Measurements from ENCODE around the gene WDR74. TPM values are rescaled to one million over a fixed set of nuclear protein-coding genes. Genes with fewer than 3 reads are reported as not detected.

The WDR74 gene
- total and polyA plus RNA-seq, 9 of the 15 experiments (the other 6 are each of a cell fraction or from before 2014, with no cell fraction given): 32.7 to 210 (median 114) TPM

DNA sequence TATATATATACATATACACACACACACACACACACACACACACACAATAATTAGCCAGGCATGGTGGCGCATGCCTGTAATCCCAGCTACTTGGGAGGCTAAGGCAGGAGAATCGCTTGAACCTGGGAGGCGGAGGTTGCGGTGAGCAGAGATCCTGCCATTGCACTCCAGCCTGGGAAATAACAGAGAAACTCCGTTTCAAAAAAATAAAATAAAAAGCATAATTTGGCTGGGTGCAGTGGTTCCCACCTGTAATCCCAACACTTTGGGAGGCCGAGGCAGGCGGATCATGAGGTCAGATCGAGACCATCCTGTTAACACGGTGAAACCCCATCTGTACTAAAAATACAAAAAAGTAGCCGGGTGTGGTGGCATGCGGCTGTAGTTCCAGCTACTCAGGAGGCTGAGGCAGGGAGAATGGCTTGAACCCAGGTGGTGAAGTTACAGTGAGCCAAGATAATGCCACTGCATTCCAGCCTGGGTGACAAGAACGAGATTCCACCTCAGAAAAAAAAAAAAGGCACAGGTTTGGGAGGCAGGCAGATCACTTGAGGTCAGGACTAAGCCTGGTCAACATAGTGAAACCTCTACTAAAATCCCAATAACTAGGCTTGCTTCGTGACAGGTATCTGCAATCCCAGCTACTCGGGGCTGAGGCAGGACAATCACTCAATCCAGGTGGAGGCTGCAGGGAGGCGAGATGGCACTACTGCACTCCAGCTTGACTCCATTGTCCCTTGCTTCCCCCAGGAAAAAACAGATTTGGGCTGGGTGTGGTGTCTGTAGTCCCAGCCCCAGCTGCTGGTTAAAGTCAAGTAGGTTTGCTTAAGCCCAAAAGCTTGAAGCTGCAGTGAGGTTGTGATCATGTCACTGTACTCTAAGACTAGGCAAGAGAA is 11.8 kb upstream of the WDR74 start (continued):
- TF ChIP-seq, protein P1, sequence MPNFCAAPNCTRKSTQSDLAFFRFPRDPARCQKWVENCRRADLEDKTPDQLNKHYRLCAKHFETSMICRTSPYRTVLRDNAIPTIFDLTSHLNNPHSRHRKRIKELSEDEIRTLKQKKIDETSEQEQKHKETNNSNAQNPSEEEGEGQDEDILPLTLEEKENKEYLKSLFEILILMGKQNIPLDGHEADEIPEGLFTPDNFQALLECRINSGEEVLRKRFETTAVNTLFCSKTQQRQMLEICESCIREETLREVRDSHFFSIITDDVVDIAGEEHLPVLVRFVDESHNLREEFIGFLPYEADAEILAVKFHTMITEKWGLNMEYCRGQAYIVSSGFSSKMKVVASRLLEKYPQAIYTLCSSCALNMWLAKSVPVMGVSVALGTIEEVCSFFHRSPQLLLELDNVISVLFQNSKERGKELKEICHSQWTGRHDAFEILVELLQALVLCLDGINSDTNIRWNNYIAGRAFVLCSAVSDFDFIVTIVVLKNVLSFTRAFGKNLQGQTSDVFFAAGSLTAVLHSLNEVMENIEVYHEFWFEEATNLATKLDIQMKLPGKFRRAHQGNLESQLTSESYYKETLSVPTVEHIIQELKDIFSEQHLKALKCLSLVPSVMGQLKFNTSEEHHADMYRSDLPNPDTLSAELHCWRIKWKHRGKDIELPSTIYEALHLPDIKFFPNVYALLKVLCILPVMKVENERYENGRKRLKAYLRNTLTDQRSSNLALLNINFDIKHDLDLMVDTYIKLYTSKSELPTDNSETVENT (CRISPR knock-in tag; IDR thresholded peaks at IDR 0.05): no peak
- TF ChIP-seq, protein P2, sequence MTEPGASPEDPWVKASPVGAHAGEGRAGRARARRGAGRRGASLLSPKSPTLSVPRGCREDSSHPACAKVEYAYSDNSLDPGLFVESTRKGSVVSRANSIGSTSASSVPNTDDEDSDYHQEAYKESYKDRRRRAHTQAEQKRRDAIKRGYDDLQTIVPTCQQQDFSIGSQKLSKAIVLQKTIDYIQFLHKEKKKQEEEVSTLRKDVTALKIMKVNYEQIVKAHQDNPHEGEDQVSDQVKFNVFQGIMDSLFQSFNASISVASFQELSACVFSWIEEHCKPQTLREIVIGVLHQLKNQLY (CRISPR knock-in tag; conservative IDR thresholded peaks at IDR 0.05): no peak
- TF ChIP-seq RCOR1 (IDR thresholded peaks at IDR 0.05; ENCODE audit: borderline replicate concordance in 1 of 2, low read depth in 2 of 2, low read length in 2 of 2): peak; percentile 18 to 49; a peak in 2 of 4 replicates
- TF ChIP-seq, protein P3, sequence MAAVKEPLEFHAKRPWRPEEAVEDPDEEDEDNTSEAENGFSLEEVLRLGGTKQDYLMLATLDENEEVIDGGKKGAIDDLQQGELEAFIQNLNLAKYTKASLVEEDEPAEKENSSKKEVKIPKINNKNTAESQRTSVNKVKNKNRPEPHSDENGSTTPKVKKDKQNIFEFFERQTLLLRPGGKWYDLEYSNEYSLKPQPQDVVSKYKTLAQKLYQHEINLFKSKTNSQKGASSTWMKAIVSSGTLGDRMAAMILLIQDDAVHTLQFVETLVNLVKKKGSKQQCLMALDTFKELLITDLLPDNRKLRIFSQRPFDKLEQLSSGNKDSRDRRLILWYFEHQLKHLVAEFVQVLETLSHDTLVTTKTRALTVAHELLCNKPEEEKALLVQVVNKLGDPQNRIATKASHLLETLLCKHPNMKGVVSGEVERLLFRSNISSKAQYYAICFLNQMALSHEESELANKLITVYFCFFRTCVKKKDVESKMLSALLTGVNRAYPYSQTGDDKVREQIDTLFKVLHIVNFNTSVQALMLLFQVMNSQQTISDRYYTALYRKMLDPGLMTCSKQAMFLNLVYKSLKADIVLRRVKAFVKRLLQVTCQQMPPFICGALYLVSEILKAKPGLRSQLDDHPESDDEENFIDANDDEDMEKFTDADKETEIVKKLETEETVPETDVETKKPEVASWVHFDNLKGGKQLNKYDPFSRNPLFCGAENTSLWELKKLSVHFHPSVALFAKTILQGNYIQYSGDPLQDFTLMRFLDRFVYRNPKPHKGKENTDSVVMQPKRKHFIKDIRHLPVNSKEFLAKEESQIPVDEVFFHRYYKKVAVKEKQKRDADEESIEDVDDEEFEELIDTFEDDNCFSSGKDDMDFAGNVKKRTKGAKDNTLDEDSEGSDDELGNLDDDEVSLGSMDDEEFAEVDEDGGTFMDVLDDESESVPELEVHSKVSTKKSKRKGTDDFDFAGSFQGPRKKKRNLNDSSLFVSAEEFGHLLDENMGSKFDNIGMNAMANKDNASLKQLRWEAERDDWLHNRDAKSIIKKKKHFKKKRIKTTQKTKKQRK (IDR thresholded peaks at IDR 0.05; ENCODE audit: borderline replicate concordance, low read depth, low read length): no peak
- TF ChIP-seq ZNF146 (CRISPR knock-in tag; IDR thresholded peaks at IDR 0.05; ENCODE audit: unreplicated experiment): no peak
- TF ChIP-seq RAD51 (IDR thresholded peaks at IDR 0.05; ENCODE audit: borderline replicate concordance, low read depth): no peak
- TF ChIP-seq ARID1B (IDR thresholded peaks at IDR 0.05): 0 out of 2 replicates have a peak, but pooled peaks have one; percentile 12
- TF ChIP-seq HLTF (IDR thresholded peaks at IDR 0.05): no peak
- no peak; the same call in none of the 2 replicates for TF ChIP-seq STAT5A (IDR thresholded peaks at IDR 0.05; ENCODE audit: borderline replicate concordance, low read length)
- TF ChIP-seq HNRNPUL1 (IDR thresholded peaks at IDR 0.05; ENCODE audit: low read length): peak; percentile 92
- TF ChIP-seq MCM2 (IDR thresholded peaks at IDR 0.05; ENCODE audit: low read depth): no peak
- TF ChIP-seq PHF21A (IDR thresholded peaks at IDR 0.05; ENCODE audit: borderline replicate concordance, low read depth): no peak; the same call in 1 of the 2 replicates
- no peak for TF ChIP-seq PHB (CRISPR knock-in tag; IDR thresholded peaks at IDR 0.05)
- no peak for TF ChIP-seq SMARCC2 (IDR thresholded peaks at IDR 0.05; ENCODE audit: low read depth)
- TF ChIP-seq COPS2 (conservative IDR thresholded peaks at IDR 0.05): no peak
- TF ChIP-seq NFYB (IDR thresholded peaks at IDR 0.05; ENCODE audit: extremely low read depth, insufficient read length): no peak
- TF ChIP-seq OTX1 (CRISPR knock-in tag; IDR thresholded peaks at IDR 0.05): no peak
- no peak for TF ChIP-seq NR2C1 (IDR thresholded peaks at IDR 0.05)
- no peak for TF ChIP-seq NR2C1 (tag; IDR thresholded peaks at IDR 0.05)
- TF ChIP-seq BMI1 (IDR thresholded peaks at IDR 0.05; ENCODE audit: low read length): no peak
- no peak for TF ChIP-seq HEY1 (CRISPR knock-in tag; IDR thresholded peaks at IDR 0.05; ENCODE audit: borderline replicate concordance)
- no peak for TF ChIP-seq RBM22 (IDR thresholded peaks at IDR 0.05; ENCODE audit: low read depth, low read length, poor library complexity, severe bottlenecking)
- TF ChIP-seq PHF8 (IDR thresholded peaks at IDR 0.05; ENCODE audit: borderline replicate concordance, low read length): no peak

Measured in K562 (cell line).